Measurements from ENCODE around the gene HADHA.
"Not testable (repeated sequence)": the region's sequence is repeated elsewhere in the genome, so short reads cannot be mapped to it uniquely, and the experiment has no call there.

Gene HADHA

GRCh38 chr2:26244309-26245230 lies at the start of gene HADHA, which contains the start of gene HADHB:
TSS of gene HADHA (minus strand) at chr2:26244632. CDS start at chr2:26244596, 36 bp downstream.
TSS of gene HADHB (plus strand) at chr2:26244939. CDS start at chr2:26254255, 9,316 bp downstream.
- peak; percentile 88 to 89 for DNase-seq

- no peak for DNase-seq
These were observed 48.2 kb upstream of the HADHA start for GRCh38 chr2:26292646-26293045.

- no peak for DNase-seq
These were observed 45.6 kb upstream of the HADHA start for GRCh38 chr2:26290001-26290400.

GRCh38 chr2:26285931-26286330 lies 41.5 kb upstream of the HADHA start:
- DNase-seq = no peak

GRCh38 chr2:26284132-26284531 lies 39.7 kb upstream of the HADHA start:
- DNase-seq = no peak

- DNase-seq = no peak
These were observed 39.2 kb upstream of the HADHA start for GRCh38 chr2:26283606-26284005.

- no peak for DNase-seq
These were observed 36.8 kb upstream of the HADHA start for GRCh38 chr2:26281226-26281625.

GRCh38 chr2:26279886-26280285 lies 35.5 kb upstream of the HADHA start:
- no peak for DNase-seq

GRCh38 chr2:26276484-26277227 lies 32.2 kb upstream of the HADHA start:
- DNase-seq = no peak

GRCh38 chr2:26274058-26274613 lies 29.7 kb upstream of the HADHA start:
- DNase-seq = no peak

- DNase-seq = no peak
These were observed 29.1 kb upstream of the HADHA start for GRCh38 chr2:26273501-26273900.

GRCh38 chr2:26270373-26270772 lies 25.9 kb upstream of the HADHA start:
- no peak for DNase-seq

GRCh38 chr2:26269571-26270158 lies 25.2 kb upstream of the HADHA start:
- DNase-seq = no peak

- DNase-seq = not testable (repeated sequence)
These were observed 24.4 kb upstream of the HADHA start for GRCh38 chr2:26268670-26269385.

GRCh38 chr2:26268213-26268612 lies 23.8 kb upstream of the HADHA start:
- no peak for DNase-seq

GRCh38 chr2:26258836-26259235 lies 14.4 kb upstream of the HADHA start:
- not testable (repeated sequence) for DNase-seq

- no peak for DNase-seq
These were observed 11.4 kb upstream of the HADHA start for GRCh38 chr2:26255759-26256384.

- DNase-seq = no peak
These were observed 7.5 kb upstream of the HADHA start for GRCh38 chr2:26251893-26252292.

GRCh38 chr2:26249625-26250024 lies 5.2 kb upstream of the HADHA start:
- DNase-seq = no peak

- DNase-seq = peak; percentile 23 to 27
These were observed 2.4 kb upstream of the HADHA start for GRCh38 chr2:26246818-26247217.

- DNase-seq = peak; percentile 10 to 17
These were observed 1.4 kb upstream of the HADHA start for GRCh38 chr2:26245810-26246209.

- peak; percentile 48 to 61 for DNase-seq
These were observed 850 bp upstream of the HADHA start for GRCh38 chr2:26245231-26245732.
